GM18499 (cell line): ENCODE data around the gene DLGAP3.
"Not testable (repeated sequence)": the region's sequence is repeated elsewhere in the genome, so short reads cannot be mapped to it uniquely, and the experiment has no call there.

Experiments used
- ATAC-seq: cut with Tn5 transposase; IDR thresholded peaks from one replicate; pipeline ENCODE4 v1.9.1; 2021; ENCODE audit warnings: moderate number of reproducible peaks; ENCODE audit not compliant: insufficient read depth, unreplicated experiment

The DLGAP3 gene, protein sequence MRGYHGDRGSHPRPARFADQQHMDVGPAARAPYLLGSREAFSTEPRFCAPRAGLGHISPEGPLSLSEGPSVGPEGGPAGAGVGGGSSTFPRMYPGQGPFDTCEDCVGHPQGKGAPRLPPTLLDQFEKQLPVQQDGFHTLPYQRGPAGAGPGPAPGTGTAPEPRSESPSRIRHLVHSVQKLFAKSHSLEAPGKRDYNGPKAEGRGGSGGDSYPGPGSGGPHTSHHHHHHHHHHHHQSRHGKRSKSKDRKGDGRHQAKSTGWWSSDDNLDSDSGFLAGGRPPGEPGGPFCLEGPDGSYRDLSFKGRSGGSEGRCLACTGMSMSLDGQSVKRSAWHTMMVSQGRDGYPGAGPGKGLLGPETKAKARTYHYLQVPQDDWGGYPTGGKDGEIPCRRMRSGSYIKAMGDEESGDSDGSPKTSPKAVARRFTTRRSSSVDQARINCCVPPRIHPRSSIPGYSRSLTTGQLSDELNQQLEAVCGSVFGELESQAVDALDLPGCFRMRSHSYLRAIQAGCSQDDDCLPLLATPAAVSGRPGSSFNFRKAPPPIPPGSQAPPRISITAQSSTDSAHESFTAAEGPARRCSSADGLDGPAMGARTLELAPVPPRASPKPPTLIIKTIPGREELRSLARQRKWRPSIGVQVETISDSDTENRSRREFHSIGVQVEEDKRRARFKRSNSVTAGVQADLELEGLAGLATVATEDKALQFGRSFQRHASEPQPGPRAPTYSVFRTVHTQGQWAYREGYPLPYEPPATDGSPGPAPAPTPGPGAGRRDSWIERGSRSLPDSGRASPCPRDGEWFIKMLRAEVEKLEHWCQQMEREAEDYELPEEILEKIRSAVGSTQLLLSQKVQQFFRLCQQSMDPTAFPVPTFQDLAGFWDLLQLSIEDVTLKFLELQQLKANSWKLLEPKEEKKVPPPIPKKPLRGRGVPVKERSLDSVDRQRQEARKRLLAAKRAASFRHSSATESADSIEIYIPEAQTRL

DNA sequence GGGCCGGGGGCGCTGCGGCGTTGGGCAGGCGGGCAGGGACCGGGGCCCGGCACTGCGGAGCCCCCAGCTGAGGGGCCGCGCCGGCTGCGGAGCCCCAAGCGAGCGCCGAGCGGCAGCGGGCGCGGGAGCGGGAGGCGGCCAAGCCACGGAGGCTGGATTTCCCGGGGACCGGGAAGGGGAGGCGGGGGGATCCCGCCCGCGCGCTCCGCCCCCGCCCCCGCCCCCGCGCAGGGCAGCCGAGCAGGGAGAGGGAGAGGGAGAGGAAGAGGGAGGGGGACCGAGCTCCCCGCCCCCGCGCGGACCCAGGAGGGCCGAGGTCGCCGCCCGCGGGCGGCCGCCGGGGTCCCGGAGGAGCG is at the start of gene DLGAP3:
DLGAP3 (minus strand) TSS at position 154 of the 356 bp plus-strand sequence. CDS start 24,267 bp downstream, outside the sequence.
- ATAC-seq, result no peak

- ATAC-seq, result no peak
Observed at GRCh38 chr1:34978921-34979320, 49.5 kb upstream of the DLGAP3 start.

GRCh38 chr1:34977858-34978257 is 48.4 kb upstream of the DLGAP3 start:
- no peak for ATAC-seq

GRCh38 chr1:34977210-34977471 is 47.7 kb upstream of the DLGAP3 start:
- no peak for ATAC-seq

GRCh38 chr1:34976384-34977209 is 47.1 kb upstream of the DLGAP3 start:
- no peak for ATAC-seq

- ATAC-seq, result no peak
Observed at GRCh38 chr1:34975771-34976170, 46.3 kb upstream of the DLGAP3 start.

GRCh38 chr1:34975338-34975737 is 45.9 kb upstream of the DLGAP3 start:
- ATAC-seq, result no peak

DNA sequence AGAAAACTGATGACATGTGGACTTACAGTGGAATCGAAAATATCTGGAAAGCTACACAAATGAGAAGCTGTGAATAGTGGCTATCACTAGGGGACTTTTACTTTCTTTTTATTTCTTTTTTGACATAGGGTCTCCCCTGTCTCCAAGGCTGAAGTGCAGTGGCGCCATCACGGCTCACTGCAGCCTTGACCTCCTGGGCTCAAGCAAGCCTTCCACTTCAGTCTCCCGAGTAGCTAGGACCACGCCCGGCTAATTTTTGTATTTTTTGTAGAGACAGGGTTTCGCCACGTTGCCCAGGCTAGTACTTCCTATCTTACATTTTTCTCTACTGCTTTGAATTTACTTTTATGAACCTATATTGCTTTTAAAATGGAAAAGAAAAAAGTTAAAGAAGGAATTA is 45.2 kb upstream of the DLGAP3 start:
- no peak for ATAC-seq

DNA sequence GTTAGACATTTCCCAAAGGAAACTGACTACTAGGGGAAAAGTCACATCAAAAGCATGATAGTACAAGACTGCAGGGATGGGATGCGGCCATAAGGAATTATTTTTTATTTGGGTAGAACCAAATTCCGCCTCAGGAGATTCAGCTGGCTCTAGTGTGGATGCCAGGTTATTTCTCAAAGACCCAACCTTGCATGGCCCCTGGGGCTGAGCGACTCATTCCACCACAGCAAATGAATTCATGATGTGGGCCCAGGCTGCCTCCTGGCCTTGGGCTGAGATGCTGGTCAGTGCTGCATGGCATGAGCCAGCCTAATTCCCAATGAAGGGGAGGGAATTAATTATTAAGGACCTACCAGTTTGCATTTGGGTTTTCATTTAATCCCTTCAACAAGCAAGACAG is 43.9 kb upstream of the DLGAP3 start:
- no peak for ATAC-seq

GRCh38 chr1:34970829-34971228 is 41.4 kb upstream of the DLGAP3 start:
- no peak for ATAC-seq

DNA sequence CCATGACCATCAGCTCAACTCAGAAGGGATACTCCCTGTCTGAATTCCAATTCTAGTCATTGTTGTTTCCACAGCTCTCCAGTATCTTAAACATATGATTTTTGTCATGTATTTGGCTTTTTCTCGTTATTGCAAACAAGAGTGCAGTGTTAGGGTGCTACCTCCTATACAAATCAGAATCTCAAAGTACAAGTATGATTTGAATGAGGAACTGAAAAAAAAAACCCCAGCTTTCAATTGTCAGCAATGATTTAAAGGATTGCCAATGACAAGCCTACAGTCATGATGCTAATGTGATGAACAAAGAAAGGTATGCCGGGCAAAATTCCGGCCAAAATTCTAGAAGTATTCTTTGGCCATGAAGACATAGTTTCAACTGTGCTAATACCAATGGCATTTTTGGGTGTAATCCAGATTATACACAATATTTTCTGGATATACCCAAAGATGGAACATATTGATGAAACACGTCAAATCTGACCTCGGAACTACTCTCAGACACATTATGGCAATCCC is 40.8 kb upstream of the DLGAP3 start:
- no peak for ATAC-seq

- ATAC-seq, result not testable (repeated sequence)
Observed at GRCh38 chr1:34968297-34968696, 38.8 kb upstream of the DLGAP3 start.

DNA sequence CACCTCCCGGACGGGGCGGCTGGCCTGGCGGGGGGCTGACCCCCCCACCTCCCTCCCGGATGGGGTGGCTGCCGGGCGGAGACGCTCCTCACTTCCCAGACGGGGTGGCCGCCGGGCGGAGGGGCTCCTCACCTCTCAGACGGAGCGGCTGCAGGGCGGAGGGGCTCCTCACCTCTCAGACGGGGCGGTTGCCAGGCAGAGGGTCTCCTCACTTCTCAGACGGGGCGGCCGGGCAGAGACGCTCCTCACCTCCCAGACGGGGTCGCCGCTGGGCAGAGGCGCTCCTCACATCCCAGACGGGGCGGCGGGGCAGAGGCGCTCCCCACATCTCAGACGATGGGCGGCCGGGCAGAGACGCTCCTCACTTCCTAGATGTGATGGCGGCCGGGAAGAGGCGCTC is 38.2 kb upstream of the DLGAP3 start:
- not testable (repeated sequence) for ATAC-seq

GRCh38 chr1:34965597-34965996 is 36.1 kb upstream of the DLGAP3 start:
- no peak for ATAC-seq

DNA sequence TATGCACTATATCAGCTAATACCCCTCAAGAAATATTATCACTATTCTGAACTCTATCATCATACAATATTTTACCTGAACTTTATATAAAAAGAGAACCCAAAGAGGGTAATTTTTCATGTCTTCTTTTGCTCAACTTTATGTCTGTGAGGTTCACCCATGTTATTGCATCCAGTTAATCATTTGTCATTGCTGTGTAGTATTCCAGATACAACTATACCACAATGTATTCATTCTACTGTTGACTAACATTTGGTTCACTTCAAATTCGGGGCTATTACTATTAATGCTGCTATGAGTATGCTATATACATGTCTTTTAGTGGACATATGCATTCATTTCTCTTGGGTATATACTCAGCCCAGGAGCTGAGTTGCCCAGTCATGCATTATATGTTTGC is 21.0 kb upstream of the DLGAP3 start:
- no peak for ATAC-seq

- ATAC-seq, result not testable (repeated sequence)
Observed at GRCh38 chr1:34948739-34949138, 19.3 kb upstream of the DLGAP3 start.

DNA sequence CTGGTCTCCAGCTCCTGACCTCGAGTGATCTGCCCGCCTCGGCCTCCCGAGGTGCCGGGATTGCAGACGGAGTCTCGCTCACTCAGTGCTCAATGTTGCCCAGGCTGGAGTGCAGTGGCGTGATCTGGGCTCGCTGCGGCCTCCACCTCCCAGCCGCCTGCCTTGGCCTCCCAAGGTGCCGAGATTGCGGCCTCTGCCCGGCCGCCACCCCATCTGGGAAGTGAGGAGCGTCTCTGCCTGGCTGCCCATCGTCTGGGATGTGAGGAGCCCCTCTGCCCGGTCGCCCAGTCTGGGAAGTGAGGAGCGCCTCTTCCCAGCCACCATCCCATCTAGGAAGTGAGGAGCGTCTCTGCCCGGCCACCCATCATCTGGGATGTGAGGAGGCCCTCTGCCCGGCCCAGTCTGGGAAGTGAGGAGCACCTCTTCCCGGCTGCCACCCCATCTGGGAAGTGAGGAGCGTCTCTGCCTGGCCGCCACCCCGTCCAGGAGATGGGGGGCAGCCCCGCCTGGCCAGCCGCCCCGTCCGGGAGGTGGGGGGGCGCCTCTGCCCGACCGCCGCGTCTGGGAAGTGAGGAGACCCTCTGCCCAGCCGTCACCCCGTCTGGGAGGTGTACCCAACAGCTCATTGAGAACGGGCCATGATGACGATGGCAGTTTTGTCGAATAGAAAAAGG is 18.3 kb upstream of the DLGAP3 start:
- not testable (repeated sequence) for ATAC-seq

GRCh38 chr1:34946211-34946610 is 16.8 kb upstream of the DLGAP3 start:
- ATAC-seq, result no peak

DNA sequence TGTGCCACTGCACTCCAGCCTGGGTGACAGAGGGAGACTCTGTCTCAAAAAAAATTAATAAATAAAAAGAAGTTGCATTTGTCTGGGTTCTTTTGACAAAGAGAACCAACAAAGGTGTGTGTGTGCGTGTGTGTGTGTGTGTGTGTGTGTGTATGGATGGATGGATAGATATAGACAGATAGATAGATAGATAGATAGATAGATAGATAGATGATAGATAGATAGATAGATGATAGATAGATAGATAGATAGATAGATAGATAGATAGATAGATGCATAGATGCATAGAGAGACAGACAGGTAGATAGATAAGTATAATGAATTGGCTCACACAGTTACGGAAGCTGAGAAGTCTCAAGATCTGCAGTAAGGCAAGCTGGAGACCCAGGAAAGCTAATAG is 12.3 kb upstream of the DLGAP3 start:
- ATAC-seq, result not testable (repeated sequence)

DNA sequence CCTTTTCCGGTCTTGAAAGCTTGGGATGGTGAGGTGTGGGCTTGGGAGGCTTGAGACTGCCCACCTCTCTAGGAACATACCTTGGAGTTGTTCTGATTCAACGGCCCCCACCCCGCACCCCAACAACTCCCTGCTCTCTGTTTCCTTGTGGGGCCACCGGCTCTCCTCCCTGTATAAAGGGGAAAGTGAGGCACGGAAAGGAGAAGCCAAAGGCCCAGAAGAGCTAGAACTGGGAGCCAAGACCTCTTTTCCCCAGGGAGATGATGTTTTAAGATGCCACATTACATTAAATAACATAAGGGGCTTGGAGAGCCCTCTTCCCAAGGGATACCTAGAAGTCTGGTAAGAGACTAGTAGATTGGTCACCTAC is 1.2 kb upstream of the DLGAP3 start:
- no peak for ATAC-seq
